Liver (tissue), 9 donors: Measurements from ENCODE around the gene MAIP1. TPM values are rescaled to one million over a fixed set of nuclear protein-coding genes. Genes with fewer than 3 reads are reported as not detected.

Experiments
- DNase-seq: peaks from one replicate; pipeline ENCODE4 v3.0.0-alpha.2; 2017; ENCODE audit warnings: low spot score
- H3K27ac ChIP-seq, 2 donors: one replicate each; pipeline ENCODE4 v1.7.0; 2013; ENCODE audit warnings: inconsistent platforms in 2 of 2, low read length in 2 of 2, control low read depth in 1 of 2, low read depth in 1 of 2, mild to moderate bottlenecking in 1 of 2
- H3K27me3 ChIP-seq, 4 donors: one replicate each; pipeline versions ENCODE4 v1.6.1 to v1.7.0; 2013; ENCODE audit warnings: low read length in 3 of 4, inconsistent platforms in 1 of 4, mild to moderate bottlenecking in 1 of 4, moderate library complexity in 1 of 4; ENCODE audit not compliant: control insufficient read depth in 4 of 4, insufficient read depth in 4 of 4
- H3K36me3 ChIP-seq, 4 donors: one replicate each; pipeline versions ENCODE4 v1.6.1 to v1.7.0; 2013; ENCODE audit warnings: low read length in 3 of 4, mild to moderate bottlenecking in 3 of 4, low read depth in 1 of 4, moderate library complexity in 1 of 4; ENCODE audit not compliant: control insufficient read depth in 4 of 4, insufficient read depth in 3 of 4
- H3K4me1 ChIP-seq, 4 donors: one replicate each; pipeline versions ENCODE4 v1.6.1 to v1.7.0; 2013; ENCODE audit warnings: low read length in 3 of 4, mild to moderate bottlenecking in 3 of 4, moderate library complexity in 1 of 4; ENCODE audit not compliant: control insufficient read depth in 4 of 4, insufficient read depth in 4 of 4
- H3K4me3 ChIP-seq, 3 donors: one replicate each; pipeline versions ENCODE4 v1.6.1 to v1.7.0; 2013; ENCODE audit warnings: low read length in 3 of 3, control low read depth in 1 of 3, low read depth in 1 of 3, mild to moderate bottlenecking in 1 of 3
- H3K9ac ChIP-seq, 2 donors: one replicate each; pipeline ENCODE4 v1.7.0; 2013; ENCODE audit warnings: low read length in 2 of 2, mild to moderate bottlenecking in 2 of 2, moderate library complexity in 2 of 2, control low read depth in 1 of 2, low read depth in 1 of 2
- H3K9me3 ChIP-seq, 4 donors: one replicate each; pipeline versions ENCODE4 v1.6.1 to v1.7.0; 2013; ENCODE audit warnings: low read length in 3 of 4; ENCODE audit not compliant: control insufficient read depth in 4 of 4
- CTCF ChIP-seq: fragments of 150-350 bp; IDR thresholded peaks from 2 replicates; pipeline ENCODE4 v1.5.1; 2017; ENCODE audit warnings: improper control_type of control experiment, low read depth, low read length; ENCODE audit not compliant: missing input control
- EGR1 ChIP-seq, 2 donors: IDR thresholded peaks; 2 replicates each; pipeline ENCODE4 v1.6.1; 2016 to 2018; ENCODE audit warnings: antibody characterized with exemption in 2 of 2, low read depth in 2 of 2
- FOXA1 ChIP-seq: IDR thresholded peaks from 2 replicates; pipeline ENCODE4 v1.6.1; 2016; ENCODE audit warnings: antibody characterized with exemption
- FOXA2 ChIP-seq: IDR thresholded peaks from 2 replicates; pipeline ENCODE4 v1.6.1; 2016; ENCODE audit warnings: antibody characterized with exemption
- GABPA ChIP-seq, 2 donors: IDR thresholded peaks in 1 of 2; conservative IDR thresholded peaks in 1 of 2; 2 replicates each; pipeline ENCODE4 v1.6.1; 2016; ENCODE audit warnings: antibody characterized with exemption in 2 of 2, mild to moderate bottlenecking in 1 of 2, moderate library complexity in 1 of 2
- HNF4A ChIP-seq, 2 donors: conservative IDR thresholded peaks; 2 replicates each; pipeline ENCODE4 v1.6.1; 2016; ENCODE audit warnings: antibody characterized with exemption in 2 of 2, mild to moderate bottlenecking in 2 of 2
- HNF4G ChIP-seq: IDR thresholded peaks from 2 replicates; pipeline ENCODE4 v1.6.1; 2016; ENCODE audit warnings: antibody characterized with exemption
- JUND ChIP-seq, 2 donors: IDR thresholded peaks; 2 replicates each; pipeline ENCODE4 v1.6.1; 2016; ENCODE audit warnings: antibody characterized with exemption in 2 of 2
- MAX ChIP-seq: IDR thresholded peaks from 2 replicates; pipeline ENCODE4 v1.6.1; 2016; ENCODE audit warnings: antibody characterized with exemption
- NR2F2 ChIP-seq: IDR thresholded peaks from 2 replicates; pipeline ENCODE4 v1.6.1; 2016; ENCODE audit warnings: antibody characterized with exemption
- RAD21 ChIP-seq, 2 donors: IDR thresholded peaks; 2 replicates each; pipeline ENCODE4 v1.6.1; 2016; ENCODE audit warnings: antibody characterized with exemption in 2 of 2, mild to moderate bottlenecking in 2 of 2
- REST ChIP-seq: IDR thresholded peaks from 2 replicates; pipeline ENCODE4 v1.6.1; 2016; ENCODE audit warnings: antibody characterized with exemption, mild to moderate bottlenecking
- RXRA ChIP-seq, 2 donors: IDR thresholded peaks; 2 replicates each; pipeline ENCODE4 v1.6.1; 2017 to 2018; ENCODE audit warnings: antibody characterized with exemption in 2 of 2, mild to moderate bottlenecking in 1 of 2
- SP1 ChIP-seq: IDR thresholded peaks from 2 replicates; pipeline ENCODE4 v1.6.1; 2018; ENCODE audit warnings: antibody characterized with exemption, mild to moderate bottlenecking
- TAF1 ChIP-seq: conservative IDR thresholded peaks from 2 replicates; pipeline ENCODE4 v1.6.1; 2016; ENCODE audit warnings: antibody characterized with exemption, mild to moderate bottlenecking
- YY1 ChIP-seq: IDR thresholded peaks from 2 replicates; pipeline ENCODE4 v1.6.1; 2016; ENCODE audit warnings: antibody characterized with exemption, mild to moderate bottlenecking
- WGBS: extraction: QIAGEN DNeasy Blood & Tissue Kit; methylation state at CpG from one replicate; pipeline ENCODE4 v1.1.7; 2013; 5-methylcytosine and 5-hydroxymethylcytosine counted together
- polyA plus RNA-seq, 2 donors: library from polyadenylated mRNA; stranded (reverse) in 1 of 2; unstranded in 1 of 2; fragments of 200-250 nt in 1 of 2; fragments of >200 nt in 1 of 2; fragmentation: Nextera tagmentation in 1 of 2; extraction: Ambion mirVana in 1 of 2; gene quantifications; one replicate each; pipeline versions ENCODE4 v1.2.1 to v1.2.3, GENCODE V29; 2013 to 2015
- total RNA-seq, 2 donors: library from RNA; depleted of rRNA; stranded (reverse); fragments of >200 nt; gene quantifications; one replicate each; pipeline ENCODE4 v1.2.3, GENCODE V29; 2014
- TF ChIP-seq, protein P1 (sequence below): IDR thresholded peaks from 2 replicates; pipeline ENCODE4 v1.6.1; 2016; ENCODE audit warnings: antibody characterized with exemption
- TF ChIP-seq, protein P2 (sequence below): IDR thresholded peaks from 2 replicates; pipeline ENCODE4 v1.6.1; 2016; ENCODE audit warnings: antibody characterized with exemption
- donor health status: healthy.
- donor health status: healthy.
- donor health status: healthy.
- donor health status: healthy.
- donor health status: healthy.

MAIP1 gene
- total and polyA plus RNA-seq, 4 donors: 23.0 to 40.2 (median 28.6) TPM

GRCh38 chr2:199928626-199929025 lies 26.8 kb upstream of the MAIP1 start:
- Histone ChIP-seq H3K36me3 (peaks cover 7 to 28% (median 9%) of the 10 kb centered on the region in 4 donors), H3K9me3 (no peaks in the 10 kb centered on the region), H3K27ac (no peak overlapping the region), H3K9ac (no peak overlapping the region), H3K27me3 (no peaks in the 10 kb centered on the region), H3K4me1 (no peaks in the 10 kb centered on the region), H3K4me3 (no peak overlapping the region)
- no peak for DNase-seq
- no peak for TF ChIP-seq FOXA2
- no peak for TF ChIP-seq NR2F2
- no peak for TF ChIP-seq HNF4G

DNA sequence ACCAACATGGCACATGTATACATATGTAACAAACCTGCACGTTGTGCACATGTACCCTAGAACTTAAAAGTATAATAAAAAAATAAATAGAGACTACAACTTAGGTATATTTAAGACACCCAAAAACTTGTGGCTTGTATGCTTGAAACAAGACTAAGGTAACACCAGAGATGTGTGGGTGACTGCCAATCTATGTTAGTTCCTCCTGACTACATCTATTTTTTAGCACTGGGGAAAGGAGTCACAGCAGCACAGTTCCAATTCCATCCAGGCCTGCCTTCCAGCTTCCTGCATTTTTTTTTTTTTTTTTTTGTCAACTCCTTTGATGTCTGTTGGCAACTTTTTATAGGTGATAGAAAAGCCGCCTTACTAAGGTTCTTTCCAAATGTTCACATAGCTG lies 26.1 kb upstream of the MAIP1 start:
- WGBS: 78% methylated on average over 2 of the region's 2 CpGs
- no peak overlapping the region for H3K4me3 ChIP-seq
- no peak for TF ChIP-seq GABPA (IDR thresholded peaks at IDR 0.05 in 1 of 2, conservative IDR thresholded peaks at IDR 0.05 in 1 of 2)
- TF ChIP-seq, protein P1, sequence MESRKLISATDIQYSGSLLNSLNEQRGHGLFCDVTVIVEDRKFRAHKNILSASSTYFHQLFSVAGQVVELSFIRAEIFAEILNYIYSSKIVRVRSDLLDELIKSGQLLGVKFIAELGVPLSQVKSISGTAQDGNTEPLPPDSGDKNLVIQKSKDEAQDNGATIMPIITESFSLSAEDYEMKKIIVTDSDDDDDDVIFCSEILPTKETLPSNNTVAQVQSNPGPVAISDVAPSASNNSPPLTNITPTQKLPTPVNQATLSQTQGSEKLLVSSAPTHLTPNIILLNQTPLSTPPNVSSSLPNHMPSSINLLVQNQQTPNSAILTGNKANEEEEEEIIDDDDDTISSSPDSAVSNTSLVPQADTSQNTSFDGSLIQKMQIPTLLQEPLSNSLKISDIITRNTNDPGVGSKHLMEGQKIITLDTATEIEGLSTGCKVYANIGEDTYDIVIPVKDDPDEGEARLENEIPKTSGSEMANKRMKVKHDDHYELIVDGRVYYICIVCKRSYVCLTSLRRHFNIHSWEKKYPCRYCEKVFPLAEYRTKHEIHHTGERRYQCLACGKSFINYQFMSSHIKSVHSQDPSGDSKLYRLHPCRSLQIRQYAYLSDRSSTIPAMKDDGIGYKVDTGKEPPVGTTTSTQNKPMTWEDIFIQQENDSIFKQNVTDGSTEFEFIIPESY: no peak
- no peak for TF ChIP-seq FOXA1
- TF ChIP-seq EGR1 (IDR thresholded peaks at IDR 0.05; ENCODE audit: low read depth in 2 of 2): no peak
- TF ChIP-seq FOXA2: no peak
- DNase-seq: no peak
- H3K4me1 ChIP-seq: no peaks in the 10 kb centered on the region
- H3K9me3 ChIP-seq: no peaks in the 10 kb centered on the region
- no peaks in the 10 kb centered on the region for H3K27me3 ChIP-seq
- no peak overlapping the region for H3K27ac ChIP-seq
- H3K9ac ChIP-seq: no peak overlapping the region
- H3K36me3 ChIP-seq: peaks cover 7 to 28% (median 9%) of the 10 kb centered on the region in 4 donors

GRCh38 chr2:199932312-199932855 lies 23.0 kb upstream of the MAIP1 start:
- no peak for DNase-seq
- Histone ChIP-seq H3K36me3 (peaks cover 10 to 25% (median 16%) of the 10 kb centered on the region in 4 donors), H3K4me1 (no peaks in the 10 kb centered on the region), H3K9ac (no peak overlapping the region), H3K27me3 (no peaks in the 10 kb centered on the region), H3K9me3 (no peaks in the 10 kb centered on the region), H3K27ac (no peak overlapping the region), H3K4me3 (no peak overlapping the region)
- TF ChIP-seq JUND (IDR thresholded peaks at IDR 0.05): no peak
- no peak for TF ChIP-seq CTCF
- TF ChIP-seq, protein P2, sequence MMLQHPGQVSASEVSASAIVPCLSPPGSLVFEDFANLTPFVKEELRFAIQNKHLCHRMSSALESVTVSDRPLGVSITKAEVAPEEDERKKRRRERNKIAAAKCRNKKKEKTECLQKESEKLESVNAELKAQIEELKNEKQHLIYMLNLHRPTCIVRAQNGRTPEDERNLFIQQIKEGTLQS: no peak
- TF ChIP-seq REST: no peak
- no peak for TF ChIP-seq NR2F2
- TF ChIP-seq YY1: no peak
- no peak for TF ChIP-seq HNF4G
- TF ChIP-seq RXRA (IDR thresholded peaks at IDR 0.05): no peak
- no peak for TF ChIP-seq HNF4A (conservative IDR thresholded peaks at IDR 0.05)
- no peak for TF ChIP-seq RAD21 (IDR thresholded peaks at IDR 0.05)
- TF ChIP-seq EGR1 (IDR thresholded peaks at IDR 0.05; ENCODE audit: low read depth in 2 of 2): no peak
- no peak for TF ChIP-seq GABPA (IDR thresholded peaks at IDR 0.05 in 1 of 2, conservative IDR thresholded peaks at IDR 0.05 in 1 of 2)
- TF ChIP-seq FOXA1: no peak
- TF ChIP-seq MAX: no peak
- TF ChIP-seq TAF1: no peak
- TF ChIP-seq FOXA2: no peak
- TF ChIP-seq, protein P1: no peak
- no peak for TF ChIP-seq SP1
- WGBS: 84% methylated on average over 4 of the region's 4 CpGs
